Loucy (cell line): ENCODE results near the gene WWOX.

Source experiments
- EZH2phosphoT487 ChIP-seq: fragments of 200-600 bp; IDR thresholded peaks from 2 replicates; pipeline ENCODE4 v1.6.1; 2018; ENCODE audit warnings: antibody characterized with exemption, mild to moderate bottlenecking, moderate library complexity, borderline replicate concordance
- TF ChIP-seq, protein P1 (sequence below): fragments of 200-600 bp; sonication (generic); conservative IDR thresholded peaks from 2 replicates; pipeline ENCODE4 v1.5.1; 2014; ENCODE audit warnings: mild to moderate bottlenecking, antibody characterized with exemption, low read length

DNA sequence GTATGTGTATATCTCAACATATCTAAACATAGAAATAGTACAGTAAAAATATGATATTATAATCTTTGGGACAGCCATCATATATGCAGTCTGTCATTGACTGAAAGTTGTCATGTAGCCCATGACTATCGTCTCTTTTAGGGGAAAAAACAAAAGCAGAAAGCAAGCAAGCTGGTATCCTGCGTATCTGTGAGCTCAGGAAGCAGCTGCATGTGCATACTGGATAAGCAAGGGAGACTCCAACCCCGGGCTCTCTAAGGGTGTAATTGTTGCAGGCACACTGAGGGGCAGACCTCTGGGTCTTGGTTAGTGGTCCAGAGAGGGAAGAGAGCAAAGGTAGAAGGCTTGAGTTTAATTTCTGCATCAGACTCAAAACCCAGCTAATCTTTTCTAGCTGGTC, 920.0 kb downstream of the WWOX start:
- TF ChIP-seq, protein P1, sequence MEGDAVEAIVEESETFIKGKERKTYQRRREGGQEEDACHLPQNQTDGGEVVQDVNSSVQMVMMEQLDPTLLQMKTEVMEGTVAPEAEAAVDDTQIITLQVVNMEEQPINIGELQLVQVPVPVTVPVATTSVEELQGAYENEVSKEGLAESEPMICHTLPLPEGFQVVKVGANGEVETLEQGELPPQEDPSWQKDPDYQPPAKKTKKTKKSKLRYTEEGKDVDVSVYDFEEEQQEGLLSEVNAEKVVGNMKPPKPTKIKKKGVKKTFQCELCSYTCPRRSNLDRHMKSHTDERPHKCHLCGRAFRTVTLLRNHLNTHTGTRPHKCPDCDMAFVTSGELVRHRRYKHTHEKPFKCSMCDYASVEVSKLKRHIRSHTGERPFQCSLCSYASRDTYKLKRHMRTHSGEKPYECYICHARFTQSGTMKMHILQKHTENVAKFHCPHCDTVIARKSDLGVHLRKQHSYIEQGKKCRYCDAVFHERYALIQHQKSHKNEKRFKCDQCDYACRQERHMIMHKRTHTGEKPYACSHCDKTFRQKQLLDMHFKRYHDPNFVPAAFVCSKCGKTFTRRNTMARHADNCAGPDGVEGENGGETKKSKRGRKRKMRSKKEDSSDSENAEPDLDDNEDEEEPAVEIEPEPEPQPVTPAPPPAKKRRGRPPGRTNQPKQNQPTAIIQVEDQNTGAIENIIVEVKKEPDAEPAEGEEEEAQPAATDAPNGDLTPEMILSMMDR = no peak
- TF ChIP-seq EZH2phosphoT487 = no peak
